Activated CD8-positive, alpha-beta memory T cell treated with anti-CD3 and anti-CD28 coated beads, Interleukin-2, amount 50 U/mL, for 48 hours (primary cell): ENCODE measurements around the gene GPR180.

ENCODE experiments used
- DNase-seq: peaks from one replicate; pipeline ENCODE4 v3.0.0-alpha.2; 2020

GPR180 gene

GRCh38 chr13:94656766-94657165, 55.1 kb downstream of the GPR180 start:
- DNase-seq, result no peak

- no peak for DNase-seq
Measured at GRCh38 chr13:94657167-94657566, 55.5 kb downstream of the GPR180 start.

- no peak for DNase-seq
Measured at GRCh38 chr13:94658926-94659597, 57.4 kb downstream of the GPR180 start.

GRCh38 chr13:94659598-94659946, 57.9 kb downstream of the GPR180 start:
- no peak for DNase-seq

GRCh38 chr13:94660695-94661326, 59.2 kb downstream of the GPR180 start:
- no peak for DNase-seq

GRCh38 chr13:94661406-94661805, 59.7 kb downstream of the GPR180 start:
- DNase-seq, result no peak

- no peak for DNase-seq
Measured at GRCh38 chr13:94662274-94662945, 60.8 kb downstream of the GPR180 start.

- no peak for DNase-seq
Measured at GRCh38 chr13:94664889-94665288, 63.2 kb downstream of the GPR180 start.

GRCh38 chr13:94666065-94666464, 64.4 kb downstream of the GPR180 start:
- no peak for DNase-seq

GRCh38 chr13:94667190-94667589, 65.5 kb downstream of the GPR180 start:
- no peak for DNase-seq

- DNase-seq, result no peak
Measured at GRCh38 chr13:94672400-94672799, 70.7 kb downstream of the GPR180 start.

GRCh38 chr13:94673851-94674250, 72.2 kb downstream of the GPR180 start:
- DNase-seq, result no peak

GRCh38 chr13:94674609-94675348, 73.1 kb downstream of the GPR180 start:
- DNase-seq, result peak; percentile 79

GRCh38 chr13:94677799-94678198, 76.1 kb downstream of the GPR180 start:
- DNase-seq, result no peak

GRCh38 chr13:94678845-94679244, 77.2 kb downstream of the GPR180 start:
- DNase-seq, result no peak

- no peak for DNase-seq
Measured at GRCh38 chr13:94679614-94680013, 78.0 kb downstream of the GPR180 start.

GRCh38 chr13:94682229-94682628, 80.6 kb downstream of the GPR180 start:
- DNase-seq, result no peak

GRCh38 chr13:94683409-94683808, 81.8 kb downstream of the GPR180 start:
- DNase-seq, result no peak
